ENCODE measurements around the gene HOXC4. TPM values are rescaled to one million over a fixed set of nuclear protein-coding genes. Genes with fewer than 3 reads are reported as not detected.
"Not testable (repeated sequence)": the region's sequence is repeated elsewhere in the genome, so short reads cannot be mapped to it uniquely, and the experiment has no call there.

The HOXC4 gene
- total and polyA plus RNA-seq, 7 experiments from 2014 or later = 0.24 to 0.98 TPM; not detected in 5

- DNase-seq (no peak), ATAC-seq (no peak)
- Histone ChIP-seq H3K27me3 (ENCODE audit: control insufficient read depth in 2 of 2, insufficient read depth in 2 of 2, low read length in 2 of 2) (peaks cover 0 to 3% of the 10 kb centered on the region in 2 donors), H3K4me3 (ENCODE audit: low read length) (no peak overlapping the region), H3K36me3 (ENCODE audit: control insufficient read depth in 2 of 3, insufficient read depth in 3 of 3, low read length in 3 of 3) (no peaks in the 10 kb centered on the region), H3K27ac (ENCODE audit: low read depth, low read length) (no peak overlapping the region), H3K9me3 (ENCODE audit: control insufficient read depth in 2 of 3, low read length in 3 of 3) (no peaks in the 10 kb centered on the region), H3K4me1 (ENCODE audit: control insufficient read depth in 2 of 2, insufficient read depth in 2 of 2, low read length in 2 of 2) (no peaks in the 10 kb centered on the region)
- Mint-ChIP-seq H3K27me3 (peaks cover 11 to 56% (median 31%) of the 10 kb centered on the region in 5 donors), H3K36me3 (no peaks in the 10 kb centered on the region), H3K4me1 (peaks cover 0 to 2% (median 0%) of the 10 kb centered on the region in 7 donors), H3K9me3 (no peaks in the 10 kb centered on the region), H3K27ac (no peak overlapping the region), H3K4me3 (no peak overlapping the region)
- POLR2A ChIA-PET = no interaction called here
- intact Hi-C loops (cut with micrococcal nuclease) = no loop called here
- CTCF ChIA-PET = no interaction called here
Measured at GRCh38 chr12:54071942-54072341, 18.3 kb downstream of the HOXC4 start.

DNA sequence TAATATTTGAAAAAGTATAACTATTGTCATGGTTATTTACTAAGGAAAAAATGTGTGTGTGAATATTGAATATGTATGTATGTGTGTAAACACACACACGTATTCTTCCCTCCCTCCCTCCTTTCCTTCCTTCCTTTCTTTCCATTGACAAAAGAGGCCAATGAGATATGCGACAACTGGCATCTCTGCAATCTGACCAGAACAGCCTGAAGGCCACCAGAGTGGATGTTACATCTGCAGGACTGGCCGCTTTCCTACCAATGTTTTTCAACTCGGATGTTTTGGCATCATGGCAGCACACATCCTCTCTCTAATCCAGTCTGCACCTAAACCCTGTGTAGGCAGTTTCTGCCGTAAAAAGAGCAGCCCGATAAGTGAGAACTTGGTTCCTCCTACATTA is 20.7 kb downstream of the HOXC4 start:
- ChIA-PET CTCF (no interaction called here), POLR2A (no interaction called here)
- Mint-ChIP-seq H3K36me3 (no peaks in the 10 kb centered on the region), H3K4me3 (no peak overlapping the region), H3K27ac (no peak overlapping the region), H3K27me3 (peaks cover 6 to 41% (median 22%) of the 10 kb centered on the region in 5 donors), H3K4me1 (peaks cover 0 to 5% (median 0%) of the 10 kb centered on the region in 7 donors), H3K9me3 (no peaks in the 10 kb centered on the region)
- Histone ChIP-seq H3K36me3 (ENCODE audit: control insufficient read depth in 2 of 3, insufficient read depth in 3 of 3, low read length in 3 of 3) (no peaks in the 10 kb centered on the region), H3K27ac (ENCODE audit: low read depth, low read length) (no peak overlapping the region), H3K9me3 (ENCODE audit: control insufficient read depth in 2 of 3, low read length in 3 of 3) (no peaks in the 10 kb centered on the region), H3K27me3 (ENCODE audit: control insufficient read depth in 2 of 2, insufficient read depth in 2 of 2, low read length in 2 of 2) (peaks cover 0 to 3% of the 10 kb centered on the region in 2 donors), H3K4me1 (ENCODE audit: control insufficient read depth in 2 of 2, insufficient read depth in 2 of 2, low read length in 2 of 2) (no peaks in the 10 kb centered on the region), H3K4me3 (ENCODE audit: low read length) (no peak overlapping the region)
- DNase-seq (no peak), ATAC-seq (no peak)
- intact Hi-C loops (cut with micrococcal nuclease) = no loop called here

DNA sequence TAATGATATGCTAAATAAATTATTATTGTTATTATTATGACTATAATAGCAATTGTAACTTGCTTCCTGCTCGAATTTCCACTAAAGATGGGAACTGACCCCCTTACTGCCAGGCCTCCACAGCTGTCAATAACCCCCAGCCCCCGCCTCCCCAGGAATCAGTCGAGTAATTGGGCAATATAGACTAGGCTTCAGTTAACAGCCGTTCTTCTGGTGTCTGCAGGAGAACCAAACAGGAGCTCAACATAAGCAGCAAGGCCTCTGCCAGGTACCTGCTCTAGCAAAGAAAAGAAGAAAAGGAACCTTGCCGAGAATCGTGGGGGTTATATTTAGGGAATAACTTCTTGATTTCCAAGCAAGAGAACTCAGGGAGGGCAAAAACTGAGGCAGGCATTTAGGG is 21.8 kb downstream of the HOXC4 start:
- intact Hi-C loops (cut with micrococcal nuclease) = no loop called here
- H3K36me3 ChIP-seq (ENCODE audit: control insufficient read depth in 2 of 3, insufficient read depth in 3 of 3, low read length in 3 of 3) = no peaks in the 10 kb centered on the region
- ChIA-PET CTCF (no interaction called here), POLR2A (no interaction called here)
- peaks cover 6 to 36% (median 18%) of the 10 kb centered on the region in 5 donors for H3K27me3 Mint-ChIP-seq
- peaks cover 0 to 6% (median 1%) of the 10 kb centered on the region in 7 donors for H3K4me1 Mint-ChIP-seq
- H3K9me3 ChIP-seq (ENCODE audit: control insufficient read depth in 2 of 3, low read length in 3 of 3) = no peaks in the 10 kb centered on the region
- no peak overlapping the region for H3K4me3 Mint-ChIP-seq
- ATAC-seq (no peak), DNase-seq (no peak)
- no peak overlapping the region for H3K4me3 ChIP-seq (ENCODE audit: low read length)
- no peak overlapping the region for H3K27ac ChIP-seq (ENCODE audit: low read depth, low read length)
- H3K9me3 Mint-ChIP-seq = no peaks in the 10 kb centered on the region
- H3K27me3 ChIP-seq (ENCODE audit: control insufficient read depth in 2 of 2, insufficient read depth in 2 of 2, low read length in 2 of 2) = peaks cover 0 to 3% of the 10 kb centered on the region in 2 donors
- no peaks in the 10 kb centered on the region for H3K4me1 ChIP-seq (ENCODE audit: control insufficient read depth in 2 of 2, insufficient read depth in 2 of 2, low read length in 2 of 2)
- H3K27ac Mint-ChIP-seq = no peak overlapping the region
- H3K36me3 Mint-ChIP-seq = no peaks in the 10 kb centered on the region

GRCh38 chr12:54075974-54076373 is 22.3 kb downstream of the HOXC4 start:
- no peaks in the 10 kb centered on the region for H3K36me3 Mint-ChIP-seq
- peaks cover 0 to 2% (median 0%) of the 10 kb centered on the region in 11 donors for H3K9me3 Mint-ChIP-seq
- H3K27ac Mint-ChIP-seq = no peak overlapping the region
- intact Hi-C loops (cut with micrococcal nuclease) = no loop called here
- Histone ChIP-seq H3K9me3 (ENCODE audit: control insufficient read depth in 2 of 3, low read length in 3 of 3) (no peaks in the 10 kb centered on the region), H3K27me3 (ENCODE audit: control insufficient read depth in 2 of 2, insufficient read depth in 2 of 2, low read length in 2 of 2) (peaks cover 0 to 3% of the 10 kb centered on the region in 2 donors), H3K4me3 (ENCODE audit: low read length) (no peak overlapping the region), H3K36me3 (ENCODE audit: control insufficient read depth in 2 of 3, insufficient read depth in 3 of 3, low read length in 3 of 3) (no peaks in the 10 kb centered on the region), H3K4me1 (ENCODE audit: control insufficient read depth in 2 of 2, insufficient read depth in 2 of 2, low read length in 2 of 2) (no peaks in the 10 kb centered on the region), H3K27ac (ENCODE audit: low read depth, low read length) (no peak overlapping the region)
- ATAC-seq (no peak), DNase-seq (no peak)
- H3K4me1 Mint-ChIP-seq = peaks cover 1 to 12% (median 7%) of the 10 kb centered on the region in 7 donors
- ChIA-PET CTCF (no interaction called here), POLR2A (no interaction called here)
- no peak overlapping the region for H3K4me3 Mint-ChIP-seq
- H3K27me3 Mint-ChIP-seq = peaks cover 2 to 34% (median 14%) of the 10 kb centered on the region in 5 donors

DNA sequence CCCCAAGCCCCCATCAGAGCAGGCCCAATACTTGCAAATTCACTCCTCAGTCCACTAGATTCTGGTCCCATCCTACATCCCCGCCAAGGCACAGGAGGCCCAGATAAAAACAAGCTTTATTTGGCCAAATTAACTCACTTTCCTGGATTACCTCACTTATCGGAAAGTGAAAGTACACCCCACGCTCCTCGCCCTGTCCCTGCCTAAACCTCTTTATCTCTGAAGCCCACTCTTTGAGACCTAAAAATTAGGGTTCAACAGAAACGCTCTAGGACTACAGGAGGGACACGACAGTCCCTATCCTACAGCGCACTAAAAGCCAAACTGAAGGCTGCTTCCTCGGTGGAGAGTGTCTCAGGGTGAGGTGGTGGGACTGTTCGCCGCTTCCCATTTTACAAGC is 24.2 kb downstream of the HOXC4 start:
- CTCF ChIA-PET; H3K36me3 ChIP-seq (ENCODE audit: control insufficient read depth in 2 of 3, insufficient read depth in 3 of 3, low read length in 3 of 3); POLR2A ChIA-PET; intact Hi-C loops (cut with micrococcal nuclease); H3K9me3 Mint-ChIP-seq; H3K27ac ChIP-seq (ENCODE audit: low read depth, low read length); H3K9me3 ChIP-seq (ENCODE audit: control insufficient read depth in 2 of 3, low read length in 3 of 3); H3K36me3 Mint-ChIP-seq; H3K4me1 ChIP-seq (ENCODE audit: control insufficient read depth in 2 of 2, insufficient read depth in 2 of 2, low read length in 2 of 2); ATAC-seq; H3K27me3 ChIP-seq (ENCODE audit: control insufficient read depth in 2 of 2, insufficient read depth in 2 of 2, low read length in 2 of 2); DNase-seq; H3K4me3 Mint-ChIP-seq; H3K4me3 ChIP-seq (ENCODE audit: low read length): not testable (repeated sequence)
- peak overlapping the region in 1 of 9 donors; percentile 52 for H3K27ac Mint-ChIP-seq
- H3K4me1 Mint-ChIP-seq = peaks cover 15 to 24% (median 21%) of the 10 kb centered on the region in 7 donors
- H3K27me3 Mint-ChIP-seq = peaks cover 0 to 26% (median 7%) of the 10 kb centered on the region in 5 donors

- H3K9me3 Mint-ChIP-seq; ATAC-seq; POLR2A ChIA-PET; DNase-seq; H3K4me1 ChIP-seq (ENCODE audit: control insufficient read depth in 2 of 2, insufficient read depth in 2 of 2, low read length in 2 of 2); H3K27ac ChIP-seq (ENCODE audit: low read depth, low read length); H3K9me3 ChIP-seq (ENCODE audit: control insufficient read depth in 2 of 3, low read length in 3 of 3); CTCF ChIA-PET; H3K27me3 ChIP-seq (ENCODE audit: control insufficient read depth in 2 of 2, insufficient read depth in 2 of 2, low read length in 2 of 2); H3K4me3 ChIP-seq (ENCODE audit: low read length); H3K4me3 Mint-ChIP-seq; intact Hi-C loops (cut with micrococcal nuclease); H3K36me3 ChIP-seq (ENCODE audit: control insufficient read depth in 2 of 3, insufficient read depth in 3 of 3, low read length in 3 of 3); H3K36me3 Mint-ChIP-seq: not testable (repeated sequence)
- H3K27ac Mint-ChIP-seq = peak overlapping the region in 7 of 9 donors; percentile 20 to 81 (median 75)
- H3K27me3 Mint-ChIP-seq = peaks cover 0 to 23% (median 0%) of the 10 kb centered on the region in 5 donors
- peaks cover 24 to 37% (median 31%) of the 10 kb centered on the region in 7 donors for H3K4me1 Mint-ChIP-seq
Measured at GRCh38 chr12:54079115-54079514, 25.5 kb downstream of the HOXC4 start.

All from naive thymus-derived CD4-positive, alpha-beta T cell (primary cell).